OCI-LY3 (cell line): ENCODE measurements around the gene CRYGN.

Experiments
- H2AFZ ChIP-seq: fragments of 200-600, 300-600 bp; shearing (Covaris generic); 2 replicates; pipeline ENCODE4 v1.6.0; 2014; ENCODE audit warnings: antibody characterized with exemption, low read depth, low read length
- H3K27ac ChIP-seq: fragments of 200-600, 300-600 bp; sonication (generic); 2 replicates; pipeline ENCODE4 v1.5.1; 2014; ENCODE audit warnings: mild to moderate bottlenecking, low read length, moderate library complexity, mixed read lengths
- H3K27me3 ChIP-seq: fragments of 200-600, 300-600 bp; sonication (generic); 2 replicates; pipeline ENCODE4 v1.6.1; 2014; ENCODE audit warnings: low read depth, low read length, mixed read lengths
- H3K36me3 ChIP-seq: fragments of 200-600, 300-600 bp; sonication (generic); replicated peaks from 2 replicates; pipeline ENCODE3; 2014; ENCODE audit warnings: low read depth, low read length, mixed read lengths
- H3K4me1 ChIP-seq: fragments of 300-600, 200-600 bp; sonication (generic); 2 replicates; pipeline ENCODE4 v1.6.1; 2014; ENCODE audit warnings: low read length, mixed read lengths
- H3K4me2 ChIP-seq: fragments of 200-600, 300-600 bp; sonication (generic); 2 replicates; pipeline ENCODE4 v1.6.1; 2014; ENCODE audit warnings: low read length, mixed read lengths
- H3K4me3 ChIP-seq: fragments of 300-600, 200-600 bp; sonication (generic); 2 replicates; pipeline ENCODE4 v1.5.1; 2014; ENCODE audit warnings: antibody characterized with exemption, mild to moderate bottlenecking, low read length, moderate library complexity
- H3K79me2 ChIP-seq: fragments of 300-600, 200-600 bp; shearing (Covaris generic); 2 replicates; pipeline ENCODE4 v1.6.1; 2014; ENCODE audit warnings: mild to moderate bottlenecking, low read length, mixed read lengths
- H3K9ac ChIP-seq: fragments of 300-600, 200-600 bp; shearing (Covaris generic); 2 replicates; pipeline ENCODE4 v1.6.0; 2014; ENCODE audit warnings: mild to moderate bottlenecking, low read length, moderate library complexity
- H3K9me3 ChIP-seq: fragments of 200-600, 300-600 bp; shearing (Covaris generic); 2 replicates; pipeline ENCODE4 v1.6.1; 2014; ENCODE audit warnings: low read length, mixed read lengths; ENCODE audit not compliant: insufficient read depth
- H4K20me1 ChIP-seq: fragments of 200-600, 300-600 bp; sonication (generic); 2 replicates; pipeline ENCODE4 v1.6.1; 2016; ENCODE audit warnings: low read length, mixed read lengths; ENCODE audit not compliant: insufficient read depth
- EZH2phosphoT487 ChIP-seq: fragments of 200-600 bp; shearing (Covaris generic); IDR thresholded peaks from 2 replicates; pipeline ENCODE4 v1.6.1; 2018; ENCODE audit warnings: antibody characterized with exemption, mixed run types, low read depth
- TF ChIP-seq, protein P1 (sequence below): fragments of 200-600, 300-600 bp; sonication (generic); IDR thresholded peaks from 2 replicates; pipeline ENCODE4 v1.5.1; 2014; ENCODE audit warnings: antibody characterized with exemption, low read length, low read depth

Gene CRYGN

GRCh38 chr7:151481650-151482505, 41.9 kb upstream of the CRYGN start:
- Histone ChIP-seq H3K27ac (no peak overlapping the region), H3K27me3 (no peaks in the 10 kb centered on the region), H3K36me3 (peaks cover 47% of the 10 kb centered on the region), H3K4me3 (no peak overlapping the region), H2AFZ (no peak overlapping the region), H3K9ac (no peak overlapping the region), H3K79me2 (no peaks in the 10 kb centered on the region; the same call in 1 of the 2 replicates), H3K4me2 (no peak overlapping the region), H3K4me1 (peaks cover 10% of the 10 kb centered on the region), H4K20me1 (peaks cover 82% of the 10 kb centered on the region), H3K9me3 (no peaks in the 10 kb centered on the region)
- TF ChIP-seq, protein P1, sequence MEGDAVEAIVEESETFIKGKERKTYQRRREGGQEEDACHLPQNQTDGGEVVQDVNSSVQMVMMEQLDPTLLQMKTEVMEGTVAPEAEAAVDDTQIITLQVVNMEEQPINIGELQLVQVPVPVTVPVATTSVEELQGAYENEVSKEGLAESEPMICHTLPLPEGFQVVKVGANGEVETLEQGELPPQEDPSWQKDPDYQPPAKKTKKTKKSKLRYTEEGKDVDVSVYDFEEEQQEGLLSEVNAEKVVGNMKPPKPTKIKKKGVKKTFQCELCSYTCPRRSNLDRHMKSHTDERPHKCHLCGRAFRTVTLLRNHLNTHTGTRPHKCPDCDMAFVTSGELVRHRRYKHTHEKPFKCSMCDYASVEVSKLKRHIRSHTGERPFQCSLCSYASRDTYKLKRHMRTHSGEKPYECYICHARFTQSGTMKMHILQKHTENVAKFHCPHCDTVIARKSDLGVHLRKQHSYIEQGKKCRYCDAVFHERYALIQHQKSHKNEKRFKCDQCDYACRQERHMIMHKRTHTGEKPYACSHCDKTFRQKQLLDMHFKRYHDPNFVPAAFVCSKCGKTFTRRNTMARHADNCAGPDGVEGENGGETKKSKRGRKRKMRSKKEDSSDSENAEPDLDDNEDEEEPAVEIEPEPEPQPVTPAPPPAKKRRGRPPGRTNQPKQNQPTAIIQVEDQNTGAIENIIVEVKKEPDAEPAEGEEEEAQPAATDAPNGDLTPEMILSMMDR, result no peak
- no peak for TF ChIP-seq EZH2phosphoT487

GRCh38 chr7:151477867-151478266, 37.9 kb upstream of the CRYGN start:
- Histone ChIP-seq H3K4me1 (peaks cover 10% of the 10 kb centered on the region), H3K27me3 (peaks cover 6% of the 10 kb centered on the region; the same call in 1 of the 2 replicates), H3K4me2 (no peak overlapping the region), H2AFZ (no peak overlapping the region), H3K9me3 (peaks cover 9% of the 10 kb centered on the region; the same call in 1 of the 2 replicates), H3K79me2 (peaks cover 3% of the 10 kb centered on the region; the same call in 1 of the 2 replicates), H3K4me3 (no peak overlapping the region), H3K27ac (no peak overlapping the region), H3K9ac (no peak overlapping the region), H4K20me1 (peaks cover 88% of the 10 kb centered on the region), H3K36me3 (peaks cover 41% of the 10 kb centered on the region)
- TF ChIP-seq EZH2phosphoT487, result no peak
- TF ChIP-seq, protein P1, result no peak

DNA sequence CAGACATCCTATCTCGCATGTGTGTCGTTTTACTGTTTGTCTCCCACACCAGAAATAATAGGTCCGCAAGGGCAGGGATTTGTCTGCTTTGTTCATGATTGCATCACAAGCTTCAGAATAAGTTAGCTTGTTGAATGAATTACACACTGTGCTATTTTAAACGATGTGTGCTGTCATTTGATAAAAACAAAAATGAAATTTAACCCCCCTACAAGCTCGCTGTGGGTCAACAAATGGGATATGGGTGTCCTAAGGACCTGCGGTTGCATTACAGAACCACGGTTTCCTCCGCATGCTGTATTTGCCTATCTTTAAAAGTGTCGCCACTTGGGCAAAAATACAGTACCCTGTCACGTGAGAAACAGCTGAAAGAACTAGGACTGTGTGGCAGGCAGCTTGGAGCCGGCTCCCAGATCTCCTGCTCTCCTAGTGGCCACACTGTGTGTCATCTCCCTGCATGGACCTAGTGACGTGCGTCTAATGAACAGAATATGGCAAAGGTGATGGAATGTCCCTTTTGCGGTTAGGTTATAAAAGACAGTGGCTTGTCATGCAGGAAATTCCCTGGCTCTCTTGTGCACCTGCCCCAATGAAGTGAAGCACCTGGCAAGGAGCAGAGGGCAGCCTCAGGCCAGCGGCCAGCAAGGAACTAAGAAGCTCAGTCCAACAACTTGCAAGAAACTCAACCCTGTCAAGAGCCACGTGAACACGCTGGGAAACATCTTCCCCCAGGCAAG, 32.9 kb upstream of the CRYGN start:
- Histone ChIP-seq H3K4me1 (peaks cover 35% of the 10 kb centered on the region), H3K9ac (no peak overlapping the region), H3K27ac (no peak overlapping the region), H4K20me1 (peaks cover 98% of the 10 kb centered on the region), H3K27me3 (peaks cover 27% of the 10 kb centered on the region), H3K4me2 (peak overlapping the region; percentile 65), H3K9me3 (peaks cover 9% of the 10 kb centered on the region; the same call in 1 of the 2 replicates), H3K79me2 (0 out of 2 replicates have a peak, but pooled peaks cover 3% of the 10 kb centered on the region), H3K4me3 (peak overlapping the region; percentile 40), H3K36me3 (peaks cover 61% of the 10 kb centered on the region), H2AFZ (no peak overlapping the region)
- TF ChIP-seq, protein P1, result no peak
- TF ChIP-seq EZH2phosphoT487, result no peak

GRCh38 chr7:151470711-151471110, 30.8 kb upstream of the CRYGN start:
- Histone ChIP-seq H3K36me3 (peaks cover 61% of the 10 kb centered on the region), H3K9ac (no peak overlapping the region), H3K4me2 (0 out of 2 replicates have a peak overlapping the region, but pooled peaks have one; percentile 8), H3K4me1 (peaks cover 35% of the 10 kb centered on the region), H3K27me3 (peaks cover 27% of the 10 kb centered on the region), H3K9me3 (peaks cover 9% of the 10 kb centered on the region; the same call in 1 of the 2 replicates), H3K79me2 (0 out of 2 replicates have a peak, but pooled peaks cover 3% of the 10 kb centered on the region), H2AFZ (no peak overlapping the region), H4K20me1 (peaks cover 87% of the 10 kb centered on the region), H3K27ac (no peak overlapping the region), H3K4me3 (no peak overlapping the region)
- no peak for TF ChIP-seq EZH2phosphoT487
- TF ChIP-seq, protein P1, result no peak
